DND-41 (cell line): ENCODE results near the gene COX7A2L.

Source experiments
- ATAC-seq: fragments of 200-7000 bp; cut with Tn5 transposase; 3 replicates; pipeline ENCODE4 v1.9.1; 2021; ENCODE audit warnings: low read depth; ENCODE audit not compliant: insufficient read depth
- DNase-seq: peaks from one replicate; pipeline ENCODE4 v3.0.0-alpha.2; 2020
- H2AFZ ChIP-seq: 2 replicates; pipeline ENCODE4 v1.6.0; 2012; ENCODE audit warnings: low read depth, low read length
- H3K27ac ChIP-seq: 2 replicates; pipeline ENCODE4 v1.5.1; 2012; ENCODE audit warnings: low read length, inconsistent platforms
- H3K27me3 ChIP-seq: fragments of 200-600 bp; sonication (generic); 2 replicates; pipeline ENCODE4 v1.6.0; 2012; ENCODE audit warnings: low read length, mild to moderate bottlenecking, inconsistent platforms; ENCODE audit not compliant: insufficient read depth, poor library complexity
- H3K36me3 ChIP-seq: 2 replicates; pipeline ENCODE4 v1.5.1; 2012; ENCODE audit warnings: low read length, inconsistent platforms; ENCODE audit not compliant: insufficient read depth
- H3K4me1 ChIP-seq: 2 replicates; pipeline ENCODE4 v1.5.1; 2012; ENCODE audit warnings: mild to moderate bottlenecking, low read length; ENCODE audit not compliant: insufficient read depth
- H3K4me2 ChIP-seq: 2 replicates; pipeline ENCODE4 v1.6.0; 2012; ENCODE audit warnings: mild to moderate bottlenecking, moderate library complexity, low read length, inconsistent platforms; ENCODE audit not compliant: insufficient read depth
- H3K4me3 ChIP-seq, 2 experiments: fragments of 200-600 bp in 1 of 2; shearing (Covaris generic) in 1 of 2; 2 replicates each; pipeline ENCODE4 v1.5.1; 2012 to 2016; ENCODE audit warnings: inconsistent platforms in 2 of 2, low read length in 2 of 2, mild to moderate bottlenecking in 2 of 2, low read depth in 1 of 2, moderate library complexity in 1 of 2
- H3K79me2 ChIP-seq: 2 replicates; pipeline ENCODE4 v1.6.0; 2012; ENCODE audit warnings: low read length, inconsistent platforms; ENCODE audit not compliant: insufficient read depth
- H3K9ac ChIP-seq: 2 replicates; pipeline ENCODE4 v1.6.0; 2012; ENCODE audit warnings: low read depth, mild to moderate bottlenecking, inconsistent platforms, low read length, moderate library complexity
- H3K9me3 ChIP-seq: 2 replicates; pipeline ENCODE4 v1.5.1; 2012; ENCODE audit warnings: low read length, moderate library complexity, mild to moderate bottlenecking, inconsistent platforms; ENCODE audit not compliant: insufficient read depth, severe bottlenecking
- H4K20me1 ChIP-seq: 2 replicates; pipeline ENCODE4 v1.6.0; 2012; ENCODE audit warnings: low read length; ENCODE audit not compliant: insufficient read depth
- CTCF ChIP-seq: IDR thresholded peaks from 2 replicates; pipeline ENCODE4 v1.5.1; 2012; ENCODE audit warnings: borderline replicate concordance, low read length, moderate library complexity, mild to moderate bottlenecking; ENCODE audit not compliant: poor library complexity, severe bottlenecking; ENCODE audit errors: extremely low read depth
- EZH2 ChIP-seq: IDR thresholded peaks from 3 replicates; pipeline ENCODE4 v1.6.1; 2012; ENCODE audit warnings: borderline replicate concordance, low read depth, mild to moderate bottlenecking, moderate library complexity, low read length, inconsistent platforms; ENCODE audit not compliant: severe bottlenecking

Gene COX7A2L

GRCh38 chr2:42366411-42366810 is 5.4 kb upstream of the COX7A2L start:
- no peak overlapping the region for H3K27ac ChIP-seq
- H3K36me3 ChIP-seq, result no peaks in the 10 kb centered on the region
- no peak for DNase-seq
- no peaks in the 10 kb centered on the region for H3K79me2 ChIP-seq
- TF ChIP-seq EZH2, result no peak
- no peak for TF ChIP-seq CTCF
- H3K4me3 ChIP-seq, result no peak overlapping the region
- H4K20me1 ChIP-seq, result no peaks in the 10 kb centered on the region
- no peak for ATAC-seq
- H3K27me3 ChIP-seq, result no peaks in the 10 kb centered on the region
- peaks cover 11% of the 10 kb centered on the region for H3K4me1 ChIP-seq
- H2AFZ ChIP-seq, result no peak overlapping the region
- no peaks in the 10 kb centered on the region for H3K9me3 ChIP-seq
- H3K4me2 ChIP-seq, result no peak overlapping the region
- no peak overlapping the region for H3K9ac ChIP-seq

- H2AFZ ChIP-seq, result no peak overlapping the region
- no peak overlapping the region for H3K27ac ChIP-seq
- H3K9me3 ChIP-seq, result no peaks in the 10 kb centered on the region
- H3K4me2 ChIP-seq, result no peak overlapping the region
- TF ChIP-seq EZH2 (no peak), CTCF (no peak)
- no peak overlapping the region for H3K4me3 ChIP-seq
- DNase-seq (no peak), ATAC-seq (no peak)
- no peak overlapping the region for H3K9ac ChIP-seq
- H4K20me1 ChIP-seq, result peaks cover 4% of the 10 kb centered on the region; the same call in 1 of the 2 replicates
- peaks cover 16% of the 10 kb centered on the region for H3K4me1 ChIP-seq
- H3K79me2 ChIP-seq, result peaks cover 14% of the 10 kb centered on the region
- peaks cover 3% of the 10 kb centered on the region; the same call in 1 of the 2 replicates for H3K36me3 ChIP-seq
- H3K27me3 ChIP-seq, result no peaks in the 10 kb centered on the region
Observed at GRCh38 chr2:42364658-42365057, 3.6 kb upstream of the COX7A2L start.

GRCh38 chr2:42363413-42363812 is 2.4 kb upstream of the COX7A2L start:
- TF ChIP-seq EZH2, result no peak
- TF ChIP-seq CTCF, result no peak
- Histone ChIP-seq H3K4me1 (peaks cover 29% of the 10 kb centered on the region), H4K20me1 (peaks cover 7% of the 10 kb centered on the region; the same call in 1 of the 2 replicates), H3K27ac (no peak overlapping the region), H3K27me3 (no peaks in the 10 kb centered on the region), H3K9ac (no peak overlapping the region), H3K9me3 (no peaks in the 10 kb centered on the region), H2AFZ (no peak overlapping the region), H3K79me2 (peaks cover 26% of the 10 kb centered on the region), H3K36me3 (peaks cover 3% of the 10 kb centered on the region; the same call in 1 of the 2 replicates), H3K4me3 (no peak overlapping the region), H3K4me2 (no peak overlapping the region)
- no peak for DNase-seq
- no peak for ATAC-seq
